Measurements from ENCODE around the gene HMCN2.

Gene HMCN2

GRCh38 chr9:130472184-130472705 lies 206.7 kb downstream of the HMCN2 start:
- TF ChIP-seq TCF12 (IDR thresholded peaks at IDR 0.05; ENCODE audit: low read depth) (peak; percentile 40; the same call in 1 of the 2 replicates), RAD21 (IDR thresholded peaks at IDR 0.05; ENCODE audit: low read depth) (no peak), CREB1 (IDR thresholded peaks at IDR 0.05; ENCODE audit: low read depth) (no peak), USF1 (IDR thresholded peaks at IDR 0.05) (no peak), TAF1 (IDR thresholded peaks at IDR 0.05; ENCODE audit: low read depth) (no peak), FOXM1 (IDR thresholded peaks at IDR 0.05; ENCODE audit: borderline replicate concordance, low read depth) (no peak), ZBTB7A (IDR thresholded peaks at IDR 0.05; ENCODE audit: low read depth) (peak; percentile 62; the same call in 1 of the 2 replicates), EP300 (IDR thresholded peaks at IDR 0.05; ENCODE audit: borderline replicate concordance) (no peak), YY1 (IDR thresholded peaks at IDR 0.05; ENCODE audit: low read depth) (no peak), CEBPB (IDR thresholded peaks at IDR 0.05) (no peak), REST (IDR thresholded peaks at IDR 0.05; ENCODE audit: low read depth) (no peak), EGR1 (IDR thresholded peaks at IDR 0.05) (no peak), NFIC (IDR thresholded peaks at IDR 0.05) (no peak), TEAD4 (IDR thresholded peaks at IDR 0.05) (no peak)
- TF ChIP-seq, protein P1, sequence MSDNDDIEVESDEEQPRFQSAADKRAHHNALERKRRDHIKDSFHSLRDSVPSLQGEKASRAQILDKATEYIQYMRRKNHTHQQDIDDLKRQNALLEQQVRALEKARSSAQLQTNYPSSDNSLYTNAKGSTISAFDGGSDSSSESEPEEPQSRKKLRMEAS (IDR thresholded peaks at IDR 0.05), result no peak

- TF ChIP-seq, protein P1 (IDR thresholded peaks at IDR 0.05), result no peak
- TF ChIP-seq CEBPB (IDR thresholded peaks at IDR 0.05) (no peak), RAD21 (IDR thresholded peaks at IDR 0.05; ENCODE audit: low read depth) (no peak), EP300 (IDR thresholded peaks at IDR 0.05; ENCODE audit: borderline replicate concordance) (no peak), NFIC (IDR thresholded peaks at IDR 0.05) (no peak), TEAD4 (IDR thresholded peaks at IDR 0.05) (no peak), TAF1 (IDR thresholded peaks at IDR 0.05; ENCODE audit: low read depth) (no peak), REST (IDR thresholded peaks at IDR 0.05; ENCODE audit: low read depth) (no peak), FOXM1 (IDR thresholded peaks at IDR 0.05; ENCODE audit: borderline replicate concordance, low read depth) (no peak), YY1 (IDR thresholded peaks at IDR 0.05; ENCODE audit: low read depth) (no peak), CREB1 (IDR thresholded peaks at IDR 0.05; ENCODE audit: low read depth) (no peak), ZBTB7A (IDR thresholded peaks at IDR 0.05; ENCODE audit: low read depth) (no peak), EGR1 (IDR thresholded peaks at IDR 0.05) (no peak), USF1 (IDR thresholded peaks at IDR 0.05) (no peak), TCF12 (IDR thresholded peaks at IDR 0.05; ENCODE audit: low read depth) (no peak)
Observed at GRCh38 chr9:130473009-130473408, 207.4 kb downstream of the HMCN2 start.

GRCh38 chr9:130473566-130473965 lies 208.0 kb downstream of the HMCN2 start:
- no peak for TF ChIP-seq EGR1 (IDR thresholded peaks at IDR 0.05)
- TF ChIP-seq RAD21 (IDR thresholded peaks at IDR 0.05; ENCODE audit: low read depth), result no peak

DNA sequence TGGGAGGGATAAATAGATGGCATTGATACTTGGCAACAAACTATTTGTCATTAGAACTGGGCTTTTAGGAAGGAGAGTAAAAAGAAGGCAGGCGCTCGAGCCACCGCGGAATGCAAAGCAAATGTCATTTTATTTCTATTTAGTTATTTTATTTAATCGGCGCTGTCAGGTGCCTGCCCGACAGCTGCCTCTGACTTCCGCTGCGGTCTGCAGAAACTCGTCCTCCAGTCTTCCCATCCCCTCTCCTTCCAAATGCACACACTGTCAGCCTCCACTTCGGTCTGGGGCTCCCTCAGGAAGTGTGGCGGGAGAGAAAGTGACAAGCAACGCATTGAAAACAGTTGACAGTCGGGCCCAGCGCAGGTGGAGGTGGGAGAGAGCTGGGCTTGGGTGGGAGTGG lies 208.5 kb downstream of the HMCN2 start:
- TF ChIP-seq FOXM1 (IDR thresholded peaks at IDR 0.05; ENCODE audit: borderline replicate concordance, low read depth), result no peak
- no peak for TF ChIP-seq REST (IDR thresholded peaks at IDR 0.05; ENCODE audit: low read depth)
- no peak for TF ChIP-seq EGR1 (IDR thresholded peaks at IDR 0.05)
- no peak for TF ChIP-seq NFIC (IDR thresholded peaks at IDR 0.05)
- TF ChIP-seq CREB1 (IDR thresholded peaks at IDR 0.05; ENCODE audit: low read depth), result no peak
- TF ChIP-seq TEAD4 (IDR thresholded peaks at IDR 0.05), result no peak
- TF ChIP-seq USF1 (IDR thresholded peaks at IDR 0.05), result no peak
- TF ChIP-seq TCF12 (IDR thresholded peaks at IDR 0.05; ENCODE audit: low read depth), result no peak
- TF ChIP-seq CEBPB (IDR thresholded peaks at IDR 0.05), result no peak
- no peak for TF ChIP-seq EP300 (IDR thresholded peaks at IDR 0.05; ENCODE audit: borderline replicate concordance)
- TF ChIP-seq YY1 (IDR thresholded peaks at IDR 0.05; ENCODE audit: low read depth), result no peak
- no peak for TF ChIP-seq ZBTB7A (IDR thresholded peaks at IDR 0.05; ENCODE audit: low read depth)
- TF ChIP-seq RAD21 (IDR thresholded peaks at IDR 0.05; ENCODE audit: low read depth), result no peak
- TF ChIP-seq, protein P1 (IDR thresholded peaks at IDR 0.05), result no peak
- TF ChIP-seq TAF1 (IDR thresholded peaks at IDR 0.05; ENCODE audit: low read depth), result no peak
